ENCODE results near the gene MED12L.

DNA sequence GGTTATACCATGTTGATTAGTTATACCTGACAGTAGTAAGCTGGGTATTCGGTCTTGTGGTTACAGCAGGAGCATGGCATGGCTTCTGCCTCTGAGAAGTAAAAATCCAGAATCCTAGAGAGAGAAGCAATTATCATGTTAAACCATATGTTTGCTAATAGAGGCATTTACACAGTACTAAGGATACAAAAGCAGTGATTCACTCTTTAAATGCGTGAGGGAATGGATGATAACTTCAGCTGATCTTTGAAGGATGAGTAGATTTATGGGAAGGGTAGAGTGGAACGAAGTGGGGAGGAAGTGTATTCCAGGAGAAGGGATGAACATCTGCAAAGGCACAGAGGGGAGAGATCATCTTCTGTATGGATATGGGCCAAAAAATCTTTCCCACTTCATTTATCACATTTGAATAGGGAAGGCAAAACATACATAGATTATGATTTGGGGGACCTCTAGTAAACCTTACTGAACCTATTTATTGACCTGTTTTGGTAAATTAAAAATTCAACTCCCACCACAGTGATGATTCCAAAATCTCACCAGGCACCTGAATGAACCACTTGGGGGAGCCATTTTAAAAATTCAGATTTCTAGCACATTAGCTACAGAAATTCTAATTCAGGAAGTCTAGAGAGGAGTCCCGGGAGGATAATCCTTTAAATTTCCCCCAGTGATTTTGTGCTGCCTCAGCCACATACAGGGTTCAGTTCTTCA is 340.3 kb downstream of the MED12L start:
- TF ChIP-seq, protein P1, sequence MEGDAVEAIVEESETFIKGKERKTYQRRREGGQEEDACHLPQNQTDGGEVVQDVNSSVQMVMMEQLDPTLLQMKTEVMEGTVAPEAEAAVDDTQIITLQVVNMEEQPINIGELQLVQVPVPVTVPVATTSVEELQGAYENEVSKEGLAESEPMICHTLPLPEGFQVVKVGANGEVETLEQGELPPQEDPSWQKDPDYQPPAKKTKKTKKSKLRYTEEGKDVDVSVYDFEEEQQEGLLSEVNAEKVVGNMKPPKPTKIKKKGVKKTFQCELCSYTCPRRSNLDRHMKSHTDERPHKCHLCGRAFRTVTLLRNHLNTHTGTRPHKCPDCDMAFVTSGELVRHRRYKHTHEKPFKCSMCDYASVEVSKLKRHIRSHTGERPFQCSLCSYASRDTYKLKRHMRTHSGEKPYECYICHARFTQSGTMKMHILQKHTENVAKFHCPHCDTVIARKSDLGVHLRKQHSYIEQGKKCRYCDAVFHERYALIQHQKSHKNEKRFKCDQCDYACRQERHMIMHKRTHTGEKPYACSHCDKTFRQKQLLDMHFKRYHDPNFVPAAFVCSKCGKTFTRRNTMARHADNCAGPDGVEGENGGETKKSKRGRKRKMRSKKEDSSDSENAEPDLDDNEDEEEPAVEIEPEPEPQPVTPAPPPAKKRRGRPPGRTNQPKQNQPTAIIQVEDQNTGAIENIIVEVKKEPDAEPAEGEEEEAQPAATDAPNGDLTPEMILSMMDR (tag by site-specific recombination; IDR thresholded peaks at IDR 0.05): no peak
- TF ChIP-seq, protein P2, sequence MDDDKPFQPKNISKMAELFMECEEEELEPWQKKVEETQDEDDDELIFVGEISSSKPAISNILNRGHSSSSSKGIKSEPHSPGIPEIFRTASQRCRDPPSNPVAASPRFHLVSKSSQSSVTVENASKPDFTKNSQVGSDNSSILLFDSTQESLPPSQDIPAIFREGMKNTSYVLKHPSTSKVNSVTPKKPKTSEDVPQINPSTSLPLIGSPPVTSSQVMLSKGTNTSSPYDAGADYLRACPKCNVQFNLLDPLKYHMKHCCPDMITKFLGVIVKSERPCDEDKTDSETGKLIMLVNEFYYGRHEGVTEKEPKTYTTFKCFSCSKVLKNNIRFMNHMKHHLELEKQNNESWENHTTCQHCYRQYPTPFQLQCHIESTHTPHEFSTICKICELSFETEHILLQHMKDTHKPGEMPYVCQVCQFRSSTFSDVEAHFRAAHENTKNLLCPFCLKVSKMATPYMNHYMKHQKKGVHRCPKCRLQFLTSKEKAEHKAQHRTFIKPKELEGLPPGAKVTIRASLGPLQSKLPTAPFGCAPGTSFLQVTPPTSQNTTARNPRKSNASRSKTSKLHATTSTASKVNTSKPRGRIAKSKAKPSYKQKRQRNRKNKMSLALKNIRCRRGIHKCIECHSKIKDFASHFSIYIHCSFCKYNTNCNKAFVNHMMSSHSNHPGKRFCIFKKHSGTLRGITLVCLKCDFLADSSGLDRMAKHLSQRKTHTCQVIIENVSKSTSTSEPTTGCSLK (tag by site-specific recombination; IDR thresholded peaks at IDR 0.05): no peak
- TF ChIP-seq, protein P3, sequence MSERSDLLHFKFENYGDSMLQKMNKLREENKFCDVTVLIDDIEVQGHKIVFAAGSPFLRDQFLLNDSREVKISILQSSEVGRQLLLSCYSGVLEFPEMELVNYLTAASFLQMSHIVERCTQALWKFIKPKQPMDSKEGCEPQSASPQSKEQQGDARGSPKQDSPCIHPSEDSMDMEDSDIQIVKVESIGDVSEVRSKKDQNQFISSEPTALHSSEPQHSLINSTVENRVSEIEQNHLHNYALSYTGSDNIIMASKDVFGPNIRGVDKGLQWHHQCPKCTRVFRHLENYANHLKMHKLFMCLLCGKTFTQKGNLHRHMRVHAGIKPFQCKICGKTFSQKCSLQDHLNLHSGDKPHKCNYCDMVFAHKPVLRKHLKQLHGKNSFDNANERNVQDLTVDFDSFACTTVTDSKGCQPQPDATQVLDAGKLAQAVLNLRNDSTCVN (tag by site-specific recombination; optimal IDR thresholded peaks at IDR 0.05): no peak
- TF ChIP-seq SCRT1 (tag by site-specific recombination; IDR thresholded peaks at IDR 0.05; ENCODE audit: borderline replicate concordance) (no peak), ZNF561 (tag by site-specific recombination; IDR thresholded peaks at IDR 0.05; ENCODE audit: borderline replicate concordance) (no peak), ZNF776 (tag by site-specific recombination; IDR thresholded peaks at IDR 0.05; ENCODE audit: borderline replicate concordance) (no peak), ZNF274 (IDR thresholded peaks at IDR 0.05; ENCODE audit: low read length) (no peak), ZNF274 (tag by site-specific recombination; IDR thresholded peaks at IDR 0.05; ENCODE audit: borderline replicate concordance) (no peak), ZNF785 (tag by site-specific recombination; IDR thresholded peaks at IDR 0.05) (no peak), ZNF311 (tag by site-specific recombination; IDR thresholded peaks at IDR 0.05; ENCODE audit: borderline replicate concordance) (no peak), ZNF416 (tag by site-specific recombination; IDR thresholded peaks at IDR 0.05) (no peak)
- TF ChIP-seq, protein P4, sequence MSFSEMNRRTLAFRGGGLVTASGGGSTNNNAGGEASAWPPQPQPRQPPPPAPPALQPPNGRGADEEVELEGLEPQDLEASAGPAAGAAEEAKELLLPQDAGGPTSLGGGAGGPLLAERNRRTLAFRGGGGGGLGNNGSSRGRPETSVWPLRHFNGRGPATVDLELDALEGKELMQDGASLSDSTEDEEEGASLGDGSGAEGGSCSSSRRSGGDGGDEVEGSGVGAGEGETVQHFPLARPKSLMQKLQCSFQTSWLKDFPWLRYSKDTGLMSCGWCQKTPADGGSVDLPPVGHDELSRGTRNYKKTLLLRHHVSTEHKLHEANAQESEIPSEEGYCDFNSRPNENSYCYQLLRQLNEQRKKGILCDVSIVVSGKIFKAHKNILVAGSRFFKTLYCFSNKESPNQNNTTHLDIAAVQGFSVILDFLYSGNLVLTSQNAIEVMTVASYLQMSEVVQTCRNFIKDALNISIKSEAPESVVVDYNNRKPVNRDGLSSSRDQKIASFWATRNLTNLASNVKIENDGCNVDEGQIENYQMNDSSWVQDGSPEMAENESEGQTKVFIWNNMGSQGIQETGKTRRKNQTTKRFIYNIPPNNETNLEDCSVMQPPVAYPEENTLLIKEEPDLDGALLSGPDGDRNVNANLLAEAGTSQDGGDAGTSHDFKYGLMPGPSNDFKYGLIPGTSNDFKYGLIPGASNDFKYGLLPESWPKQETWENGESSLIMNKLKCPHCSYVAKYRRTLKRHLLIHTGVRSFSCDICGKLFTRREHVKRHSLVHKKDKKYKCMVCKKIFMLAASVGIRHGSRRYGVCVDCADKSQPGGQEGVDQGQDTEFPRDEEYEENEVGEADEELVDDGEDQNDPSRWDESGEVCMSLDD (tag by site-specific recombination; IDR thresholded peaks at IDR 0.05): no peak
- TF ChIP-seq, protein P5, sequence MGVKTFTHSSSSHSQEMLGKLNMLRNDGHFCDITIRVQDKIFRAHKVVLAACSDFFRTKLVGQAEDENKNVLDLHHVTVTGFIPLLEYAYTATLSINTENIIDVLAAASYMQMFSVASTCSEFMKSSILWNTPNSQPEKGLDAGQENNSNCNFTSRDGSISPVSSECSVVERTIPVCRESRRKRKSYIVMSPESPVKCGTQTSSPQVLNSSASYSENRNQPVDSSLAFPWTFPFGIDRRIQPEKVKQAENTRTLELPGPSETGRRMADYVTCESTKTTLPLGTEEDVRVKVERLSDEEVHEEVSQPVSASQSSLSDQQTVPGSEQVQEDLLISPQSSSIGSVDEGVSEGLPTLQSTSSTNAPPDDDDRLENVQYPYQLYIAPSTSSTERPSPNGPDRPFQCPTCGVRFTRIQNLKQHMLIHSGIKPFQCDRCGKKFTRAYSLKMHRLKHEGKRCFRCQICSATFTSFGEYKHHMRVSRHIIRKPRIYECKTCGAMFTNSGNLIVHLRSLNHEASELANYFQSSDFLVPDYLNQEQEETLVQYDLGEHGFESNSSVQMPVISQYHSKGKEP (tag by site-specific recombination; IDR thresholded peaks at IDR 0.05): no peak

All from HEK293 (cell line).